ENCODE measurements around the gene GATA6.

GATA6 gene

DNA sequence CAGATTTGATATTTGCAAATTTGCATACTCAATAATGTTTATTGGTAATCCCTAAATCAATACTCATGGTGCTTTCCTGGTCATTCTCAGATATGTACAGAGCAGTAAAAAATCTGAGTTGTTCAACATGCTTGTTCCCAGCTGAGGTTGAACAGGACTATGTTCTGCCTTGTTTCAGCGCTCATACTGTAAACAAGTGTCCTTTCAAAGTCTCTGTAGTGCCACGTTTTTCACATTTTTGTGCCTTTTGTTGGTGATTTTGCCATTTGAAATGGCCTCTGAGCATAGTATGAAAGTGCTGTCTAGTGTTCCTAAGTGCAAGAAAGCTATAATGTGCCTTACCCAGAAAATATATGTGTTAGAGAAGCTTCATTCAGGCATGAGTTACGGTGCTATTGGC is 16.0 kb upstream of the GATA6 start:
- DNase-seq (ENCODE audit: low spot score) = no peak
- TF ChIP-seq CTCF (IDR thresholded peaks at IDR 0.05; ENCODE audit: extremely low read depth, insufficient read depth, missing control alignments) = no peak
- in situ Hi-C loops (cut with MboI; ENCODE audit: low pct_unique_long_range_greater_than_20kb, low sequenced_read_pairs, unreplicated experiment) = no loop called here

DNA sequence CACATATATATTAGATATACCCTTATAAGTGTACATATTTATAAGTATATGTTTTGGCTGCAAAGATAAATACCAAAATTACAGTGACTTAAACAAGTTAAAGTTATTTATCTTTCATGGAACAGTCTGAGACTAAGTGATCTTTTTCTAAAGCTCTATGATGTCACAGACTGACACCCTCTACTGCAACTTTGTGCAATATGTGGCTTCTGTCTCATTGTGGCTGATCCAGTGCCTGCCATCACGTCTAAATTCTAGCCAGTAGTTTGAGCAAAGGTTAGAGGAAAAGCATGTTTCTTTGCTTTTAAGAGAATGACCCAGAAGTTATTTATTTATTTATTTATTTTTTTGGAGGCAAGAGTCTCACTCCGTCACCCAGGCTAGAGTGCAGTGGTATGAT is 13.8 kb upstream of the GATA6 start:
- no peak for TF ChIP-seq CTCF (IDR thresholded peaks at IDR 0.05; ENCODE audit: extremely low read depth, insufficient read depth, missing control alignments)
- DNase-seq (ENCODE audit: low spot score) = no peak
- in situ Hi-C loops (cut with MboI; ENCODE audit: low pct_unique_long_range_greater_than_20kb, low sequenced_read_pairs, unreplicated experiment) = no loop called here

- in situ Hi-C loops (cut with MboI; ENCODE audit: low pct_unique_long_range_greater_than_20kb, low sequenced_read_pairs, unreplicated experiment) = no loop called here
- DNase-seq (ENCODE audit: low spot score) = no peak
- no peak for TF ChIP-seq CTCF (IDR thresholded peaks at IDR 0.05; ENCODE audit: extremely low read depth, insufficient read depth, missing control alignments)
Observed at GRCh38 chr18:22159014-22159413, 10.4 kb upstream of the GATA6 start.

DNA sequence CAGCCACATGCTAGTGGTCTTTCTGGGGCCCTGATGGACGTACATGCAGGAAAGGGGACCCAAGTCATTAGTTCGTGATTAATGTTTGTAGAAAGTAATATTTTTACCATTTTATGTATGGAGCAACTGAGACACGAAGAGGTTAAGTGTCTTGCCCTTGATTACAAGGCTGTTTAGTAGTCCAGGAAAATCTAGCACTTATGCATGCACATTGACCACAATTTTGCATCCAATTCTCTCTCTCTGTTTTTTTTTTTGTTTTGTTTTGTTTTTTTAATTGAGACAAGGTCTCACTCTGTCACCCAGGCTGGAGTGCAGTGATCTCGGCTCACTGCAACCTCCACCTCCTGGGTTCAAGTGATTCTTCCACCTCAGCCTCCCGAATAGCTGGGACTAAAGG is 8.3 kb upstream of the GATA6 start:
- TF ChIP-seq CTCF (IDR thresholded peaks at IDR 0.05; ENCODE audit: extremely low read depth, insufficient read depth, missing control alignments) = no peak

DNA sequence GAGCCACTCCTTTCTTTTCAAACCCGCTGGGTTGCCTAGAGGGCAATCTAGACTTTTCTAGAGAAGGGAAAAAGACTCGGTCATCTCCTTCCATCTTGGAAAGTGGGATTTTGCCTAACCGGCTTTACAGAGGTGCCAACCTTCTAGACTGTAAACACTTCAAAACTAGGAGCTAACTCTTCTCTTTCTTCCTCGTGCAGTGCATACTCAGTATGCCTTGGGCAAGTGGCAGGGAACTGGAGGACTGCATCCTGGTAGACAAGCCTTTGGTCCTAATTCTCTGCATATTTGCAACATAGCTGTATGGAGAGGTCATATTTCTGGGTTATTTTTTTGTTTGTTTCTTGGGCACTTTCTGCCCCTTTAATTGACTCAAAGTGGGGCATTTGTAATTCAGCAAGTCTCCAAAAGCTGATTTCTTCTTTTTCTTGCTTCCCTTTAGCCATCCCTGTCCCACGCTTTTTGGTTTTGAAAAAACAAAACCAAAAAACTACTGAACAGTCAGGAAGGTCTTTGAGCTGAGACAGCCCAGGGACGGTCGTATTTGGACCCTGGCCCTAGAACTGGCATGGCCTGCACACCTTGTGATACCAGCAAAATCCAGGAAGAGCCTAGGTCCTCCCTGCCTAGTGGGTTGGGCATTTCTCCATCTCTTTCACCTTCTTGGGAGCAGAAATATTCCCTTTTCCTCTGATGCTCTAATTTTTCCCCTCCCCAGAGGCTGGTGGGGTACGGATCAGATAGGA is 5.8 kb upstream of the GATA6 start:
- in situ Hi-C loops (cut with MboI; ENCODE audit: low pct_unique_long_range_greater_than_20kb, low sequenced_read_pairs, unreplicated experiment) = no loop called here
- no peak for TF ChIP-seq CTCF (IDR thresholded peaks at IDR 0.05; ENCODE audit: extremely low read depth, insufficient read depth, missing control alignments)
- no peak for DNase-seq (ENCODE audit: low spot score)

More for the DNA sequence above, 8.3 kb upstream of the GATA6 start:
- in situ Hi-C loops (cut with MboI; ENCODE audit: low pct_unique_long_range_greater_than_20kb, low sequenced_read_pairs, unreplicated experiment) = no loop called here
- DNase-seq (ENCODE audit: low spot score) = no peak

- in situ Hi-C loops (cut with MboI; ENCODE audit: low pct_unique_long_range_greater_than_20kb, low sequenced_read_pairs, unreplicated experiment) = no loop called here
- no peak for DNase-seq (ENCODE audit: low spot score)
- TF ChIP-seq CTCF (IDR thresholded peaks at IDR 0.05; ENCODE audit: extremely low read depth, insufficient read depth, missing control alignments) = no peak
Observed at GRCh38 chr18:22164337-22165048, 4.9 kb upstream of the GATA6 start.

Data from GM13977 (cell line).